D721Med (cell line): ENCODE data around the gene CDH4.

ENCODE experiments used
- DNase-seq: peaks from one replicate; pipeline ENCODE4 v3.0.0; 2011; ENCODE audit warnings: low spot score; ENCODE audit not compliant: insufficient read length
- FAIRE-seq: peaks from 2 replicates; lab custom pipeline; 2011; peaks lifted over from hg19 to GRCh38; lab: Jason Lieb, UNC
- TF ChIP-seq, protein P1 (sequence below): IDR thresholded peaks from 2 replicates; pipeline ENCODE4 v1.5.1; 2012; ENCODE audit warnings: mild to moderate bottlenecking, control low read depth; ENCODE audit not compliant: insufficient read depth; ENCODE audit errors: missing control alignments

The CDH4 gene

DNA sequence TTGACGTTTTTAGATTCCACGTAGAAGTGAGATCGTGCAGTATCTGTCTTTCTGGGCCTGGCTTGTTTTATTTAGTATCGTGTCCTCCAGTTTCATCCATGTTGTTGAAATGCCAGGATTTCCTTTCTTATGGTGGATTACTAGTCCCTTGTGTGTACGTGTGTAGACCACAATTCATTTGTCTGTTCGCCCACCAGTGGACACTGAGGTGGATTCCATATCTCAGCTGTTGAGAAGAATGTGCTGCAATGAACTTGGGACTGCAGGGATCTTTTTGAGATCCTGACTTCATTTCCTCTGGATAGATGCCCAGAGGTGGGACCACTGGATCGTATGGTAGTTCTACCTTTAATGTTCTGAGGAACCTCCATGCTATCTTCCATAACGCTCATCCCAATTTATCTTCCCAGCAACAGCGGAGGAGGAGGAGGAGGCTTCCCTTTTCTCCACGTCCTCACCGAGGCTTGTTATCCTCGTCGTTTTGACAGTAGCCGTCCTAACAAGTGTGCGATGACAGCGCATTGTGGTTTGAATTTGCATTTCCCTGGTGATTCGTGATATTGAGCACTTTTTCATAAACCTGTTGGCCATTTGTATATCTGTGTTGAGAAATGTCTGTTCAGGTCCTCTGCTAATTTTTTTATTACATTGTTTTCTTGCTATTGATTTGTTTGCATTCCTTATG, 62.4 kb downstream of the CDH4 start:
- DNase-seq (no peak), FAIRE-seq (no peak)
- TF ChIP-seq, protein P1, sequence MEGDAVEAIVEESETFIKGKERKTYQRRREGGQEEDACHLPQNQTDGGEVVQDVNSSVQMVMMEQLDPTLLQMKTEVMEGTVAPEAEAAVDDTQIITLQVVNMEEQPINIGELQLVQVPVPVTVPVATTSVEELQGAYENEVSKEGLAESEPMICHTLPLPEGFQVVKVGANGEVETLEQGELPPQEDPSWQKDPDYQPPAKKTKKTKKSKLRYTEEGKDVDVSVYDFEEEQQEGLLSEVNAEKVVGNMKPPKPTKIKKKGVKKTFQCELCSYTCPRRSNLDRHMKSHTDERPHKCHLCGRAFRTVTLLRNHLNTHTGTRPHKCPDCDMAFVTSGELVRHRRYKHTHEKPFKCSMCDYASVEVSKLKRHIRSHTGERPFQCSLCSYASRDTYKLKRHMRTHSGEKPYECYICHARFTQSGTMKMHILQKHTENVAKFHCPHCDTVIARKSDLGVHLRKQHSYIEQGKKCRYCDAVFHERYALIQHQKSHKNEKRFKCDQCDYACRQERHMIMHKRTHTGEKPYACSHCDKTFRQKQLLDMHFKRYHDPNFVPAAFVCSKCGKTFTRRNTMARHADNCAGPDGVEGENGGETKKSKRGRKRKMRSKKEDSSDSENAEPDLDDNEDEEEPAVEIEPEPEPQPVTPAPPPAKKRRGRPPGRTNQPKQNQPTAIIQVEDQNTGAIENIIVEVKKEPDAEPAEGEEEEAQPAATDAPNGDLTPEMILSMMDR: no peak

GRCh38 chr20:61315319-61315718, 63.3 kb downstream of the CDH4 start:
- DNase-seq (no peak), FAIRE-seq (no peak)
- TF ChIP-seq, protein P1: no peak

DNA sequence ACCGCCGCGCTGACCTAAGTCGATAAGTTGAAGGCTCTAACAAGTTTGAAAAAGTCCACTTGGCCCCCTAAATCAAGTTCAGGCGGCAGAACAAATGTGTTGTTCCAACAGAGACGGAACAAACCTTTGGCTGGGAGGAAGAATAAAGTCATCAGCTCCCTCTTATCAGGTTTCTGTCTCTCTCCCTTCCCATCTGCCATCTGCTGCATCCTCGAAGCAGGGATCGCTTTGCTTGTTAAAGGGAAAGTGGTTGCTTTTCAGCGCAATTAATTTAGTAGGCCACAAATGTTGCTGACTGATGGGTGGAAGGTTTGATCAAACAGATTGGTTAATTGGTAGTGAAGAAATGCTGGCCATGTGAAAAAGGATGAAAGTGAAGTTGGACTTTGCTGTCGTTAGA, 64.3 kb downstream of the CDH4 start:
- TF ChIP-seq, protein P1: no peak
- no peak for DNase-seq
- FAIRE-seq: no peak

DNA sequence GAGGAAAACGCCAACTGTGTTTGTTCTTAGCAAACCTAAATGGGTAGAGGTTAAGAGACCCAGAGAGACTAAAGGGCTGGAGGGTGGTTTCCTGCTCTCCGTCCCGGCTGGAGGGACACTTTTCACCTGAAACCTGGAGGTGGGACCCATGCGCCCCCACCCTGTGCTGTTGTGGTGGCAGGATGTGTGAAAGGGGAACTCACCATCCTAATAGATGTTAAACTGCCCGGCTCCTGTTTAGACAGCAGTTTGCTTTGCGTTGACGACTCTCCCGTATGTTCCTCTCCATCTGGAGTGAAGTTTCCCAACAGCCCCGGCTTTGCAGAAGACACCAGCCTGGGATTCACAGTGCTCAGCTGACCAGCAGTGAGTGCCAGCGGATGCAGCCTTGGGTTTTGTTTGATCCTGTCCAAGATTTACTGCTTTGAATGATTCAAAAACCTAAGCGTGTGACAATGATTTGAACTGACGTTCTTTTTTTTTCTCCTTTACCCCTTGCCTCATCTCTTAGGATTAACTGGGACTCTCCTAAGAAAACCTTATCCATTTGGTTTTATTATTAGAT, 66.0 kb downstream of the CDH4 start:
- FAIRE-seq (no peak), DNase-seq (no peak)
- TF ChIP-seq, protein P1: no peak

GRCh38 chr20:61320691-61321425, 68.8 kb downstream of the CDH4 start:
- FAIRE-seq: no peak

GRCh38 chr20:61321481-61321880, 69.4 kb downstream of the CDH4 start:
- TF ChIP-seq, protein P1: no peak
- DNase-seq (no peak), FAIRE-seq (no peak)

More at GRCh38 chr20:61320691-61321425, 68.8 kb downstream of the CDH4 start:
- DNase-seq: no peak
- TF ChIP-seq, protein P1: no peak
